NT2/D1 (cell line): ENCODE results near the gene TAF10.

Experiments
- YY1 ChIP-seq: IDR thresholded peaks from 2 replicates; pipeline ENCODE4 v1.6.1; 2011; ENCODE audit not compliant: insufficient read length, insufficient read depth
- ZNF274 ChIP-seq: IDR thresholded peaks from 2 replicates; pipeline ENCODE4 v1.6.1; 2011; ENCODE audit warnings: mild to moderate bottlenecking, low read depth, low read length

GRCh38 chr11:6640036-6640984, 28.3 kb upstream of the TAF10 start:
- TF ChIP-seq YY1, result no peak
- TF ChIP-seq ZNF274, result no peak
